GM21723 (cell line): Measurements from ENCODE around the gene RAMP3.
"Not testable (repeated sequence)": the region's sequence is repeated elsewhere in the genome, so short reads cannot be mapped to it uniquely, and the experiment has no call there.

Source experiments
- ATAC-seq: cut with Tn5 transposase; IDR thresholded peaks from one replicate; pipeline ENCODE4 v1.9.1; 2021; ENCODE audit warnings: mild to moderate bottlenecking, moderate library complexity; ENCODE audit not compliant: unreplicated experiment

RAMP3 gene, protein sequence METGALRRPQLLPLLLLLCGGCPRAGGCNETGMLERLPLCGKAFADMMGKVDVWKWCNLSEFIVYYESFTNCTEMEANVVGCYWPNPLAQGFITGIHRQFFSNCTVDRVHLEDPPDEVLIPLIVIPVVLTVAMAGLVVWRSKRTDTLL

DNA sequence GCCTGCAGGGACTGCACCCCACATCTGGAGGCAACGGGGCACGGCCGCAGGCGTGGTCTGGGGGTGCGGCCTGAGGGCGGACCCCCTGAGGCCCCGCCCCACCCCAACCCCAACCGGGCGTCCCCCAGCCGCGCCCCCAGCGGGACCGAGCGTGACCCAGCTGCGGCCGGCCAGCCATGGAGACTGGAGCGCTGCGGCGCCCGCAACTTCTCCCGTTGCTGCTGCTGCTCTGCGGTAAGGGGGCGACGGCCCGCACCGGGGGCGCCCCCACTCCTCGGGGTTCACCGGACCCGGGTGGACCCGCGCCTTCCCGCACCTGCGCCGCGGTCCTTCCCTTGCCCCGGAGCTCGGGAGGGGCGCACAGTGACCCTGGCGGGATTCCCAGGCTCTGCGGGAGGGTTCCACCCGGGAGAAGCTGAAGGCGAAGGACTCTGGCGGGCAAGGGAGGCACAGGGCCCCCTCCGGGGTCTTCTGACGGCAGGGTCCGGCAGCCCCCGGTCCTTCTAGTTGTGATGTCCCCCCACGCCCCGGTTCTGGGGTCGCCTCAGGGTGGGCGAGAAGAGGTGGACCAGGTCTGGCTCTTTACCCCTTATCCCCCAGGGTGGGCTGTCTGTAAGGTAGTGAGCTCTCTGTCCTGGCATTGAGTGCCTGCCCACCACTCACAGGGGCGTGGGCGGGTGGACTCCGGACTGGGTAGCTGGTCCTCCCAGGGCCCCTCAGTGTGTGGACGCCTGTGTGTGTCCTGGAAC lies at the start of gene RAMP3:
TSS of gene RAMP3 (plus strand) at position 139 of the 749 bp plus-strand sequence. CDS start at position 177, 38 bp downstream.
- no peak for ATAC-seq

DNA sequence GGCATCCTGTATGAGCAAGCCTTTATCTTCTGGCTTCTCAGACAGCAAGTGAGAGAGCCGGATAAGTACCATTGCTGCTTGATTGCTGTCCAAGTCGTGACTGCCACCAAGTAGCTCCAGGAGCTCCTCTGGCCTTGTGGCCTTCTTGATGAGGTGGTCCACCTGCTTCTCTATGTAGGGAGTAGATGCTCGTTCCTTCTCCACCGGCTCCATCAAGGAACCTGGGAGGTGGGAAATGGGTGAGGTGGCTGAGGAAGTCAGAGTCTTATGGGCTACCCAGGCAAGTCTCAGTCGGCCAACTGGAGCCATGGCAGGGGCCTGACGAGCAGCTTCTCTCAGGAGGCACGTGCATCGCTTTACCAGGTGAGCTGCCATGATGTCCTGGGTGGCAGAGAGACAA lies 48.7 kb upstream of the RAMP3 start:
- no peak for ATAC-seq

DNA sequence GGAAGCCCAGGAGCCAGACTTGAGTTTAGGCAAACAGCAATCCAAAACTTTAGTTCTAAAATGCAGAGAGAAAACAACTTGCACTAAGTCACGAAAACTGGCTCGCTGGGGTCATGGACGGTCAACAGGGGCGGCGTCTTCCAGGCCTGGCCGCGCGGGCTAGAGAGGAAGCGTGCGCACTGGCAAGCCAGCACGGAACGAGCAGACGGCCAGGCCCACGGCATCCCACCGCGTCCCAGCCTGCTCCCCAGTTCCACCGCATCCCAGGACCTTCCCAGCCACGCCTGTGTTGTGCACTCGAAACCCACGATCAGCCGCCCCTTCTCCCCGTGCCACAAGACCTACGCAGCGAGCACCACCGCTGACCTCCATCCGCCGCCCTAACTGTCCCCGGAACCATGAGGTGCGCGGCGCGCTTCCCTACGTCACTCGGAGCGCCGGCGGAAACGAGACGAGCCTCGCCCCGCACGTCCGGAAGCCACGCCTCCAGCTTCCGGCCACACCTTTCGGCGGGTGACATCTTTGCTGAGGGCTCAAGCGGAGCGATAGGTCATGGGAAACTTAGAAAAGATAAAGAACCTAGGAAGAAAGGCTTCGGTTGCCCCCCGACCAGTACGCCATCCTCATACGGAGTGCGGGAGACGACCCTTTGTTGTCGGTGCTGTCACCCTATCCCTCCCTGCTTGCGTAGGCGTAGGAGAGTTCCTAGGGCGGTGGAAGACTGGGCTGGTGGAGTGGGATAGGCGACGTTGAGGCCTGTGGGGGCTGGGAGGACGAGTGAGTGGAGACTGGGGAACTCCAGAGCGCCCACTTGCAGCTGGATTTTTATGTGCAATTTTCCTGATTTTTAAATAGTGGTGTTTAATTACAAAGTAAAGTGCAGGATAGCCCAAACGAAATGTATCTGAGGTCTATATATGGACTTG lies 46.0 kb upstream of the RAMP3 start, which contains the start of gene TBRG4:
TSS of gene TBRG4 (minus strand) at position 400 of the 926 bp plus-strand sequence. CDS start 2,460 bp downstream, outside the sequence.
- peak; percentile 97 for ATAC-seq

DNA sequence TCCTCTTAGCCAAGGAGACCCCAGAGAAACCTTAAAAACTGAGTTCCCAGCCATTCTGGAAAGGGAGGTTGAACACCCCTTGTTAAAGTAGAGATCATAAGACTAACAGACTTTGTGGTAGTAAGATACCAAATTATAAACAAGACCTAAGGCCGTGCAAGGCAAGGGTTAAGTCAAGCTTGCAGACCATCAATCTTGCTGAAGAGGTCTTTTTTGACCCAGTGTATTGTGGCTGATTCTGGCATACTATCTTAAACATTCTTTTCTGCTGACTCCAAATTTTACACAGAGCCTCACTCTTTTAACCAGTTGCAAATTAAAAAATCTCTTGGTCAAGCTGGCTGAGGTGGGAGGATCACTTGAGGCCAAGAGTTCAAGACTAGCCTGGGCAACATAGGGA lies 44.9 kb upstream of the RAMP3 start:
- no peak for ATAC-seq

DNA sequence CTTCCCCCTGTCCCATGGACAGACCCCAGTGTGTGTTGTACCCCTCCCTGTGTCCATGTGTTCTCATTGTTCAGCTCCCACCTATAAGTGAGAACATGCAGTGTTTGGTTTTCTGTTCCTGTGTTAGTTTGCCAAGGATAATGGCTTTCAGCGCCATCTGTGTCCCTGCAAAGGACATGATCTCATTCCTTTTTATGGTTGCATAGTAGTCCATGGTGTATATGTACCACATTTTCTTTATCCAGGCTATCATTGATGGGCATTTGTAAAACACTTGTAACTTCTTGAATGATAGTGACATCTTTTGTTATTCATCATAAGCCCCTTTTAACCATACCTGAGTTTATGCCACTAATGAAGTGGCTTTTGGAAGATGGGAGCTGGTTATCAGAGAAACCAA lies 43.3 kb upstream of the RAMP3 start:
- ATAC-seq: not testable (repeated sequence)

DNA sequence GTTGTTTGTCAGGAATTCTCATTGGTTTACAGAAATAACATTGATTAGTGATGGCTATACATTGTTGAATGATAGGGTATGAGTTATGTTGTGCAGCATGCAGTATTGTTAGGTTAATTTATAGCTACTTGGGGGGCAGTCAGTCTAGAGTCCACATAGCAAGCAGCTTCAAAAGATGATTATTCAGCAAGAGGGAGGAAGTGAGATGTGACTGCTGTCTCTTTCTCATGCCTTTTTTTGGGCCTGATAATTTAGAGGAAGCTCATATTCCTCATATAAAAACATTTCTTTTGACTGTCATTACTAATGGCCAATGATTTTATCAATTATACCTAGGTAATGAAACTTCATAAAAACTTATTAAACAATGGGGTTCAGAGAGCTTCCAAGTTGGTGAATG lies 42.7 kb upstream of the RAMP3 start:
- ATAC-seq: no peak

DNA sequence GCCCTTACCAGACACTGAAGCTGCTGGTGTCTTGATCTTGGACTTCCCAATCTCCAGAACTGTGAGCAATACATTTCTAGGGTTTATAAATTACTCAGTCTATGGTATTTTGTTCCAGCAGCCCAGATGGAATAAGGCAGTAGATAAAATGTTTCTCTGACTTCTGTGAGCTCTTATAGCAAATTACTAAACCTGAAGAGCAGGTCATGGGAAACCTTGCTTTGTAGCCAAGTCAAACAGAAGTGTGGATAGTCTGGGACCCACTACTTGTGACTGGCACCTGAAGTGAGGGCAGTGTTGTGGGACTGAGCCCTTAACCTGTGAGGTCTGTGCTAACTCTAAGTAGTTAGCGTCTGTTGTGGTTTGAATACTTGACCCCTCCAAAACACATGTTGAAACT lies 41.5 kb upstream of the RAMP3 start:
- no peak for ATAC-seq

DNA sequence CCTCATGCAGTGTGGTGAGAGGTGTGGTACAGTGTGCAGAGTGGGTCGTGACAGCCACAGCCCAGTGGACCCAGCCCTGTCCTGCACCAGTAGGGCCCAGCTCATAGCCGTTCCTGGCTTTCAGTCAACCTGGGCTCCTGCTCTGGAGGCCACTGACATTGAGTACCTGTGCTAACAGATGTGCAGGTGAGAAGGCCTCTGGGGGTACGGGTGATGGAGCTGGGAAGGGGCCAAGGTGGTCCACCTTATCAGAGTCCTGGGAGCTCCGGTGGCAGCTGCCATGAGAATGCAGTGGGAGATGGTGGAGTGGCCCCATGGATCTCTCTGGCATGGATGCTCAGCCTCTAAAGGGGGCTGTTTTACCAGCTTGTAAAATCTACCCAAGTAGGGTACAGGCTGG lies 40.0 kb upstream of the RAMP3 start:
- ATAC-seq: no peak

DNA sequence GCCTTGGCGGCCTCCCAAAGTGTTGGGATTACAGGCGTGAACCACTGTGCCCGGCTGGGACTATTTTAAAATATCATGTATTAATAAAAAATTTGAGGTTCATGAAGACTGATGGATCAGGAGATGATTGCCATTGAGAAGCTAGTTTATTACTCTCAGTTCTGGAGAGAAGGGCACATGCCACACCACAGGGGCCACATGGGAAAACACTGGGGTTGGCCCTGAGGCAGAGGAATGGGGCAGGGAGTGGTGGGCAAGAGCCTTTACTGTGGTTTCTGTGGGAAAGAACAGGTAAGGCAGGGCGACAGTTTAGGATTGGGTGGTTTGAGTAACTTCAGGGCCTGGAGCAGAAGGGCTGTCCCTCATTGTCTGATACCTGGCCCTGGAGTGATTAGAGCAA lies 39.3 kb upstream of the RAMP3 start:
- ATAC-seq: no peak

DNA sequence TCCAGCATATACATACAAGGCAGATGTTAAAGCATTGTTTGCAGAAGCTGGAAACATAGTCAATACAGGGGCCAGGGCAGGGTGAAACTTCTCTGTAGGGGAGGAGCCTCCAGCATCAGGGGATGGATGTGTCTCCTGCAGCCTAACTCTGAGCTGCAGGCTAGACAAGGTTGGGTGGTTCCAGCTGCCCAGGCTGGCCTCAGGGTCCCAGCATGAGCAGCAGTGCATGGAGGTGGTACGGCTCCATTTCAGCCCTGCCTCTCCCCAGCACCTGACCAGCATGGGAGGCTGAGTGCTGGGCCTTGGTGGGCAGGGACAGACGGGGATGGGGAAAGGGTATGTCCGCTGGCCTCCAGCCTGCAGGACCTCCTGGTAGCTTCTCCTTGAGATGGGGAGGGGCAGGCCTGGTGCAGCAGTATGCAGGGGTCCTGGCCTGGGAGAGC lies 38.7 kb upstream of the RAMP3 start:
- no peak for ATAC-seq

DNA sequence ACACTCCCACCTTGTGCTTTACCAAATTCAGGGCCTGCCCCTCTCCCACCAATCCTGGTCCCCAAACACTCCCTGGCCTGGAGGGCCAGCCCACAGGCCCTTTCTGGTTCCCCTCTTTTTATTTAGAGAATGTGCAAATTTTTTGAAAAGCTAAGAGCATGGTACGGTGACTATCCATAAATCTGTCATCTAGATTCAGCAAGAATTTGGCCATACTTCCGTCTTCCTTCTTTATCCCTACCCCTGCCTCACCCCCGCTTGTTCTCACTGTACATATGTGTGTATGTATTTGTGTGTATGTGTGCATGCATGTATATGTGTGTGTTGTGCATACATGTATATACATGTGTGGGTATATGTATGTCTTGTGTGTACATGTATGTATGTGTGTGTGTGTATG lies 38.0 kb upstream of the RAMP3 start:
- no peak for ATAC-seq

DNA sequence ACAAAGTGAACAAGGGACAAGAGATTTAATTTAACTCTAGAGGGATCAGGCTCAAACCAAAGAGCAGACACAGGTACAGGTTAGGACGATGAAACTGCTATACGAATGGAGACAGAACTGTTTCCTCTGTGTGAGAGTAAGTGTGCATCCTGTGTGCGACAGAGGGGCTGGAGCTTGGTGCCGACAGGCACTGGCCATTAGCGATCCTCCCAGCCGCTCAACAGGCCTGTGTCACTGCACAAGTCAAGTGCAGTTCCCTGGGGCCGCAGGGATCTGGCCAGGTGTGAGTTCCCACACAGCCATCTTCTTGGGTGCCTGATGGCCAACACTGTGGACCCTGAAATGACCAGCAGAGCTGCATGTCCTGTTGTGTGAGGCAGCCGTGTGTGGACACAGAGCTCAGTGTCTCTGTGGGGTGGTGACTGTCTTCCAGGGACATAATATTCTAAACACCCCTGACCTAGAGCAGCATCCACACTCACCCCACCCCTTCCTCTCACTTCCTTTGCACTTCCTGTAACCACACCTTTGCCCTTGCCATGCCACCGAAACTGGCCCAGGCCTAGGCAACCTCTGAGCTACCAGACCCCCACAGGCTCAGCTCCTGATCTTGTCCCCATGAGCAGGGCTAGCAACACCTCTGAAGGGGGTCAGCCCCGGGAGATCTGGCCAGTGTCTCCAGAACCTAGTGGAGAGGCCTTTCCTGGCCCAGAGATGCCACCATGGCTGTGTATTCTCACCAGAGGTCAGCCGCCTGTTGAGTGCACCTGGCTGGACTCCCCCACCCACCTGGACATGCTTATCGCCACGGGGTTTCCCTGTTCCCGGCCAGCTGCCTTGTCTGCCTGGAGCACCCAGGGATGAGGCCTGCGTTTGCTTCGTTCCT lies 34.4 kb upstream of the RAMP3 start:
- ATAC-seq: no peak

DNA sequence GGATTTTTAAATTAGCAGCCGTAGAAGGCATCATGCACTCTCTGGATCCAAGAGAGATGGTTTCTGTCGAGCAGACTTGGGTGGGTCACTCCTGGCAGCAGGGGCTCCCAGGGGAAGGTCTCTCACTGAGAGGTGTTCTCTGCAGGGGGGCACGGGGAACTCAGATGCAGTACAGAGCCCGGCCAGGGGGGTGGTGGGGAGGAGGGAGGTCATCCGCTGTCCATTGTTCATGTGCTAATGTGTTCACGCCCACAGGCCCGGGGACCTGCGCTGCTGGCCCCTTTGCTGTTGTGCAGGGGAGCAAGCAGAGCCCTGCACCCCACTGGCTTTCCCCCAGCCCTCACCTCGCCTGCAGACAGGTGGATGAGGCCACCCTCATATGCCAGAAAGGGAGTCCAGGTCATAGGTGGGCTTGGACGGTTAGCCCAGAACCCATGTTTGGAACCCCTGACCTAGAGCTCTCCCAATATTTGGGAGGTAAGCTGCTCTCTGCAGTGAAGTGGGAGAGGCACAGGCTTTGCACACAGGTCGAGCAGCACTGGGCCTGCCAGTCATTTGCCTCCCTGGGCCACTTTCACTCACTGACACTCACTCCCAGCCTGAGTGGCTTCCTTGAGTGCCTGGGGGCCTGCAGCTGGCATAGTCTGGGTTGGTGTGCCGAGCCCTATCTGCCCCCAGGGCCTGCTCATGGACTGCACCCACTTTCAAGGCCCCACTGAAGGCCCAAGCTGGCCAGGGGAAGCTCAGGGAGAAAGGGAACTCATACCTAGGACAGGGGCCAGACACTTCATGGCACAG lies 33.5 kb upstream of the RAMP3 start:
- ATAC-seq: no peak

DNA sequence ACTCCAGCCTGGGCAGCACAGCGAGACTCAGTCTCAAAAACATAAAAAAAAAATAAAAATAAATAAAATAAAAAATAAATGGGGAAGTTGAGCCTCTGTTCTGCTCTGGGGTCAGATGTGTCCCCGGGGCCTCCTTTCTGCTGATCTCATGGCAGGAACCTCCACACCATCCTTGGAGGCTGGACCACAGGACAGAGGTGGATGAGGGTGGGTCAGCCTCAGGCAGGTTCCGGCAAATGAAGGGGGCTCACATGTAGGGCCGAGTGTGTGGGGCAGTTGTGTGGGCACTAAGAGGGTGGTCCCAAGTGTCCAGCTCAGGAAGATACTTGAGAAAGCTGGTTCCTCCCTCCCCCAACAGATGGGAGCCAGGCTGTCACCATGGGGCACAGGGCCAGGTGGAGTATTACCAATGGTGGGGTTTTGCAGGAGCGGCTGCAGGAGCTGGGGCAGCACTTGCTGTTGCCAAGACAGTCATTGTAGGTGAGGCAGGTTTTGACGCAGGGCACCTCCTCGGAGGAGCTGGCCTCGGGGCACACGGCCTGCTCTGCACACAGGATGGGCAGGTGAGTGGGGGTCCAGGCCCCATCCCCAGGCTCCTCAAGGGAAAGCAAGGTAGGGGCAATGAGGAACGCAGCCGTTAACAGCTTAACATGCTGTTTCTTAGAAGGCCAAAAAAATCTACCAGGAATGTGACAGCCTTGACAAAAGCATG lies 32.2 kb upstream of the RAMP3 start:
- ATAC-seq: no peak

DNA sequence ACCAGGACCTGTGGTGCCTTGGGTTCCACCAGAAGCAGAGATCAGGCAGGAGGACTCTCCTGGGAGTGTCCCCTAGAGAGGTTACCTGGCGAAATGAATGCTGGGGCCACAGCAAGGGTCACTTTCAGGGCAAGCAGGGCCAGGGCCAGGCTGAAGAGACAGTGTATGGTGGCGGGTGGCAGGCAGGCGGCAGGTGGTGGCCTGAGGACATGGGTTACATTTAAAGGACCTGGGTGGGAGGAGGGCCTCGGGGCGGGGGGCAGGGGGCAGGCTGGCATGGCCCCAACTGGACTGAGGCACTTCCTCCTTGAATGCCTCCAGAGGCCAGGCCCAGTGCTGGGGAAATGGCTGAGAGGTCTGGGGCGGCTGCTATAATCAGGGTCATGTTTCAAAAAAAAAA lies 31.4 kb upstream of the RAMP3 start:
- no peak for ATAC-seq

DNA sequence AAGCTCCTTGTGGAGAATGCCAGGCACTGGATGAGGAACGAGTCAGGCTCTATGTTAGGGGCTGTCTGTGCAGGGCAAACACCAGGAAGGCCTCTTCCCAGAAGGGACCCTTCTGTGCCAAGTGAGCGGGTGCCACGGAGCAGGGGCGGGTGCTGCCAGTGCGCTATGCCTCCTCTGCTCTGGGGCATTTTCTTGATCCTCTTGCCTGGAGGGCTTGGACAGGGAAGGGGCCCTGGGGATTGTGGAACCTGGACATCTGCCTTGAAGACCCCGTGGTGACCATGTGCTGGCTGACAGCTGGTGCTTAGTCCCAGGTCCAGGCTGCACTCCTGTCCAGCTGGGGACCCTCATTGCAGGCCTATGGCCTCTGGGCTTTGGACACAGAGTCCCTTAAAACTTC lies 30.7 kb upstream of the RAMP3 start:
- no peak for ATAC-seq

DNA sequence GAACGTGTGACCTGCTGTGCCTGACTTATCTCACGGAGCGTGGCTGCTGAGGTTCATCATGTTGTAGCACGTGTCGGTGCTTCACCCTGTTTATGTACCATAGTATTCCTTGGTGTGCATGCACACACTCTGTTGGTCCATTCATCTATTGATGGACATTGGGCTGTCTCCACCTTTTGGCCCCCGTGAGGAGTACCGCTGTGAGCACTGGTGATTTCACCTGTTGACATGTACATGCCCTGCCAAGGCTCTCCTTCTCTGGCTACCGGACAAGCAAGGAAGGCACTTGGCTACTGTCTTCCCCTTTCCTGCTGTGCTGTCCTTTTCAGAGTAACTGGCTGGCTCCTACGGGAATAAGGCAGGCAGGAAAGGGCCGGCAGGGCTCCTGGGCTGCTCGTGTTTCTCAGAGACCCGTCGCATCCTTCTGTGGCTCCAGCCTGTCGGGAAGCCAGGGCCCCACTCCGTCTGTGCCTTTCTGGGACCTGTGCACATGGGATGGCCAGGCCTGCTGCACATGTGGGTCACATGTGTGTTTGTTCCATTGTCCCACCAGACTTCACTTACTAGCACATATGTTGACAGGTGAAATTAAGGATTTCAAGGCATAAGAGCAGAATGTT lies 28.3 kb upstream of the RAMP3 start:
- ATAC-seq: no peak

DNA sequence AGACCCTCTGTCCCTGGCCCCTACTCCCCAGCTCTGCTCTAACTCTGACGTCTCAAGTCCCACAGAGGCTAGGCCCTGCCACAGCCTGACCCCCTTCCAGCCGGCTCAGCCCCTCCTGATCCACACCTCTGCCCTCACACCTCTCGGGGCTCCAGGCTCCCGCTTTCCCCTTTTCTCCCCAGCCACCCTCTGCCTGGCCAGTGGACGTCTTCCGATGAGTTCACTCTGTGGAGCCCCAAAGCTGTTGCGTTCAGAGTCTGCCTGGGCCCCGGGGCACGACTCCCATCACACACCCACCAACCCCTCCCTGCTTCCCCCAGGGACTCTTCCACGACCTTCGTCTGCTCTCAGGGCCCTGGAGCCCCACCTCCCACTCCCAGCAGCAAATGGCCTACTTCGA lies 27.7 kb upstream of the RAMP3 start:
- ATAC-seq: no peak

DNA sequence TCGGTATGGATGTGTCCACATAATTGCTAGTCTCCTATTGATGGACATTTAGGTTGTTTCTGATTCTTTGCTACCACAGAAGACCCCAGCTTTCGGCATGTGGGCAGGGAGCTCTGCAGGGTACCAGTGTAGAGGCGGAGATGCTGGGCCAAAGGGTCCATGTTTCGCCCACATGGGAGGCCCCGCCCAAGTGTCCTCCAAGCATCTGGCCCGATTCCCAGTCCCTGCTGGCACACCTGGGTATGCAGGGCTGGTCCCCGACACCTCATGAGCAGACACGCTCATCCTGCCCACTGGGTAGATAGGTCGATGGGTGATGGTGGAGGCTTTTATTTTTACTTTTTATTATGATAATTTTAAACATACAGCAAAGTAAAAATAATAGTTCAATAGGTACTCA lies 26.7 kb upstream of the RAMP3 start:
- no peak for ATAC-seq
